GM12878 (cell line): ENCODE results near the gene CGB2. TPM values are rescaled to one million over a fixed set of nuclear protein-coding genes. Genes with fewer than 3 reads are reported as not detected.

Source experiments
- ASH2L ChIP-seq: fragments of 300-600, 200-600 bp; sonication (generic); IDR thresholded peaks from 2 replicates; pipeline ENCODE4 v1.6.1; 2017; ENCODE audit warnings: low read depth, mild to moderate bottlenecking, borderline replicate concordance
- CREB1 ChIP-seq: IDR thresholded peaks from 2 replicates; pipeline ENCODE4 v1.6.1; 2012; ENCODE audit warnings: low read depth, mild to moderate bottlenecking, inconsistent platforms
- EGR1 ChIP-seq, 2 experiments: IDR thresholded peaks; 1 replicate in 1 of 2; 2 replicates in 1 of 2; pipeline ENCODE4 v1.6.1; 2011 to 2012; ENCODE audit warnings: low read depth in 2 of 2, low read length in 2 of 2, borderline replicate concordance in 1 of 2, mild to moderate bottlenecking in 1 of 2, moderate library complexity in 1 of 2
- GATAD2B ChIP-seq: fragments of 450-650 bp; conservative IDR thresholded peaks from 2 replicates; pipeline ENCODE4 v1.6.1; 2017; ENCODE audit warnings: low read depth, mild to moderate bottlenecking, moderate library complexity
- HDAC2 ChIP-seq: fragments of 200-600 bp; sonication (generic); IDR thresholded peaks from 2 replicates; pipeline ENCODE4 v1.6.1; 2017
- IKZF1 ChIP-seq: fragments of 450-650 bp; conservative IDR thresholded peaks from 2 replicates; pipeline ENCODE4 v1.6.1; 2017; ENCODE audit warnings: antibody characterized with exemption, mild to moderate bottlenecking
- MEF2A ChIP-seq: IDR thresholded peaks from 2 replicates; pipeline ENCODE4 v1.6.1; 2011; ENCODE audit warnings: low read depth, mild to moderate bottlenecking, low read length, moderate library complexity; ENCODE audit not compliant: insufficient read depth
- MTA2 ChIP-seq: fragments of 450-650 bp; IDR thresholded peaks from 2 replicates; pipeline ENCODE4 v1.6.1; 2016; ENCODE audit warnings: low read depth, mild to moderate bottlenecking, moderate library complexity
- MYB ChIP-seq: fragments of 150-350 bp; IDR thresholded peaks from 2 replicates; pipeline ENCODE4 v1.6.1; 2014; ENCODE audit warnings: mild to moderate bottlenecking, low read depth, low read length, borderline replicate concordance
- POLR2AphosphoS5 ChIP-seq: IDR thresholded peaks from 2 replicates; pipeline ENCODE4 v1.6.1; 2011; ENCODE audit warnings: mild to moderate bottlenecking, low read length, inconsistent platforms
- POU2F2 ChIP-seq: IDR thresholded peaks from 3 replicates; pipeline ENCODE4 v1.6.1; 2011; ENCODE audit warnings: low read depth, mild to moderate bottlenecking, low read length, borderline replicate concordance
- SPI1 ChIP-seq: IDR thresholded peaks from 2 replicates; pipeline ENCODE4 v1.6.1; 2011; ENCODE audit warnings: low read depth, mild to moderate bottlenecking, low read length, moderate library complexity, borderline replicate concordance; ENCODE audit not compliant: insufficient read depth
- SRF ChIP-seq, 2 experiments: IDR thresholded peaks; 2 replicates each; pipeline ENCODE4 v1.6.1; 2011; ENCODE audit warnings: low read depth in 2 of 2, low read length in 2 of 2, mild to moderate bottlenecking in 1 of 2, moderate library complexity in 1 of 2
- STAT1 ChIP-seq: fragments of 450-650 bp; conservative IDR thresholded peaks from 2 replicates; pipeline ENCODE4 v1.6.1; 2014; ENCODE audit warnings: antibody characterized with exemption, mild to moderate bottlenecking
- TARDBP ChIP-seq: IDR thresholded peaks from 2 replicates; pipeline ENCODE4 v1.6.1; 2016; ENCODE audit warnings: borderline replicate concordance
- YBX1 ChIP-seq: fragments of 450-650 bp; IDR thresholded peaks from 2 replicates; pipeline ENCODE4 v1.6.1; 2016; ENCODE audit warnings: antibody characterized with exemption
- ZNF274 ChIP-seq: IDR thresholded peaks from one replicate; pipeline ENCODE4 v1.8.0; 2011; ENCODE audit not compliant: insufficient read length, insufficient read depth
- ZNF384 ChIP-seq: IDR thresholded peaks from 2 replicates; pipeline ENCODE4 v1.6.1; 2012; ENCODE audit warnings: low read depth, mild to moderate bottlenecking, low read length, improper control_type of control experiment, borderline replicate concordance
- polyA plus RNA-seq, 11 experiments: library from polyadenylated mRNA; depleted of rRNA in 4 of 11; unstranded in 6 of 11; stranded (reverse) in 5 of 11; fragments of >200 nt; fragmentation: Nextera tagmentation in 4 of 11; fragmentation: Illumina TruSeq in 1 of 11; extraction: Ambion mirVana in 4 of 11; extraction: Trizol in 1 of 11; gene quantifications; 1 replicate in 1 of 11; 2 replicates in 10 of 11; pipeline versions ENCODE4 v1.2.1 to v1.2.3, GENCODE V29; 2011 to 2016; ENCODE audit warnings: inconsistent platforms in 2 of 11, missing spikeins in 2 of 11, low read depth in 1 of 11
- total RNA-seq, 4 experiments: library from RNA; depleted of rRNA in 3 of 4; stranded (reverse); fragments of >200 nt in 3 of 4; fragmentation: Illumina TruSeq in 1 of 4; extraction: Trizol in 1 of 4; gene quantifications; 2 replicates each; pipeline versions ENCODE4 v1.2.1 to v1.2.3, GENCODE V29; 2013 to 2021
- TF ChIP-seq, protein P1 (sequence below): fragments of 450-650 bp; IDR thresholded peaks from 2 replicates; pipeline ENCODE4 v1.6.1; 2017; ENCODE audit warnings: borderline replicate concordance
- TF ChIP-seq, protein P2 (sequence below): fragments of 450-650 bp; IDR thresholded peaks from 2 replicates; pipeline ENCODE4 v1.6.1; 2018; ENCODE audit warnings: mild to moderate bottlenecking, low read depth, moderate library complexity; ENCODE audit not compliant: partially characterized antibody
- TF ChIP-seq, protein P3 (sequence below): fragments of 450-650 bp; formaldehyde crosslinking; IDR thresholded peaks from 2 replicates; pipeline ENCODE4 v1.4.0; 2022; ENCODE audit warnings: mild to moderate bottlenecking, moderate library complexity
- TF ChIP-seq, protein P4 (sequence below): IDR thresholded peaks from 2 replicates; pipeline ENCODE4 v1.6.1; 2011; ENCODE audit warnings: low read depth, mild to moderate bottlenecking, low read length, moderate library complexity, borderline replicate concordance; ENCODE audit errors: extremely low read depth

Gene CGB2
- total and polyA plus RNA-seq, 10 of the 15 experiments (the other 5 are each of a cell fraction or from before 2014, with no cell fraction given) = 0.20 to 0.37 TPM; not detected in 8

DNA sequence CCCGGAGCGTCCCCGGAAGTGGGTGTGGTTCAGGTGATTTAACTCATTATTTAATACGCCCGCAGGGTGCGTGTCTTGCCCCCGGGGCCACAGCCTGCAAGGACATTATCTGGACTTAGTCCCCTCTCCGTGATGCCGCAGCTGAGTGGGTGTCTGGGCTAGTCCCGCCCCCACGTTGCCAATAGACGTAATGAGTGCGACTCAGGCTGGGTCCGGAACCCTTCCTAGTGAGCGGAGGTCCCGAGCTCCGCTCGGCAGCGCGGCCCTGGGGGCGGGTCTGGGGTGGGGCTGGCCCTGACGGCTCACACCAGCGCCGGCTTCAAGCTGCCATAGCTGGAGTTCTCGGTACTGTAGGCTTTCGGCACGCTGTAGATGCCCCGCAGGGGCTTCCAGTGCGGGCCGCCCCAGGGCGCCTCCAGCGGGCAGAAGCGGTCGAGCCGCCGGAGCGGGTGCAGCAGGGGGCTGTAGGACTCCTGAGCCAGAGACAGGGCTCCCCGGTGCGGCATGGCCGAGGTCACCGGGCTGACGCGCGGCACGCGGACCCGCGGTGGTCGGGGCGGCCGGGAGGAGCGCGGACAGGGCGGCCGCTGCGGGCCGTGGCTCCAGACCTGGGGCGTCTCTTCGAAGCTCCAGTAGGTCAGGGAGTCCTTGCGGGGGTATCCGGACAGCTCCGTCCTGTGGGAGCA, 13.9 kb upstream of the CGB2 start (continued):
- no peak for TF ChIP-seq POU2F2
- TF ChIP-seq CREB1 = peak; percentile 76
- TF ChIP-seq, protein P1, sequence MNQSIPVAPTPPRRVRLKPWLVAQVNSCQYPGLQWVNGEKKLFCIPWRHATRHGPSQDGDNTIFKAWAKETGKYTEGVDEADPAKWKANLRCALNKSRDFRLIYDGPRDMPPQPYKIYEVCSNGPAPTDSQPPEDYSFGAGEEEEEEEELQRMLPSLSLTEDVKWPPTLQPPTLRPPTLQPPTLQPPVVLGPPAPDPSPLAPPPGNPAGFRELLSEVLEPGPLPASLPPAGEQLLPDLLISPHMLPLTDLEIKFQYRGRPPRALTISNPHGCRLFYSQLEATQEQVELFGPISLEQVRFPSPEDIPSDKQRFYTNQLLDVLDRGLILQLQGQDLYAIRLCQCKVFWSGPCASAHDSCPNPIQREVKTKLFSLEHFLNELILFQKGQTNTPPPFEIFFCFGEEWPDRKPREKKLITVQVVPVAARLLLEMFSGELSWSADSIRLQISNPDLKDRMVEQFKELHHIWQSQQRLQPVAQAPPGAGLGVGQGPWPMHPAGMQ = no peak
- no peak for TF ChIP-seq MTA2
- TF ChIP-seq ASH2L = no peak
- TF ChIP-seq SPI1 = no peak
- TF ChIP-seq HDAC2 = no peak
- no peak for TF ChIP-seq ZNF384
- no peak for TF ChIP-seq SRF (IDR thresholded peaks at IDR 0.05; ENCODE audit: low read depth in 2 of 2, low read length in 2 of 2)
- TF ChIP-seq IKZF1 = 0 out of 2 replicates have a peak, but pooled peaks have one; percentile 50
- TF ChIP-seq GATAD2B = peak; percentile 53; the same call in 1 of the 2 replicates
- no peak for TF ChIP-seq MEF2A
- TF ChIP-seq ZNF274 = no peak
- TF ChIP-seq POLR2AphosphoS5 = no peak
- TF ChIP-seq, protein P2, sequence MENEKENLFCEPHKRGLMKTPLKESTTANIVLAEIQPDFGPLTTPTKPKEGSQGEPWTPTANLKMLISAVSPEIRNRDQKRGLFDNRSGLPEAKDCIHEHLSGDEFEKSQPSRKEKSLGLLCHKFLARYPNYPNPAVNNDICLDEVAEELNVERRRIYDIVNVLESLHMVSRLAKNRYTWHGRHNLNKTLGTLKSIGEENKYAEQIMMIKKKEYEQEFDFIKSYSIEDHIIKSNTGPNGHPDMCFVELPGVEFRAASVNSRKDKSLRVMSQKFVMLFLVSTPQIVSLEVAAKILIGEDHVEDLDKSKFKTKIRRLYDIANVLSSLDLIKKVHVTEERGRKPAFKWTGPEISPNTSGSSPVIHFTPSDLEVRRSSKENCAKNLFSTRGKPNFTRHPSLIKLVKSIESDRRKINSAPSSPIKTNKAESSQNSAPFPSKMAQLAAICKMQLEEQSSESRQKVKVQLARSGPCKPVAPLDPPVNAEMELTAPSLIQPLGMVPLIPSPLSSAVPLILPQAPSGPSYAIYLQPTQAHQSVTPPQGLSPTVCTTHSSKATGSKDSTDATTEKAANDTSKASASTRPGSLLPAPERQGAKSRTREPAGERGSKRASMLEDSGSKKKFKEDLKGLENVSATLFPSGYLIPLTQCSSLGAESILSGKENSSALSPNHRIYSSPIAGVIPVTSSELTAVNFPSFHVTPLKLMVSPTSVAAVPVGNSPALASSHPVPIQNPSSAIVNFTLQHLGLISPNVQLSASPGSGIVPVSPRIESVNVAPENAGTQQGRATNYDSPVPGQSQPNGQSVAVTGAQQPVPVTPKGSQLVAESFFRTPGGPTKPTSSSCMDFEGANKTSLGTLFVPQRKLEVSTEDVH = no peak
- TF ChIP-seq, protein P3, sequence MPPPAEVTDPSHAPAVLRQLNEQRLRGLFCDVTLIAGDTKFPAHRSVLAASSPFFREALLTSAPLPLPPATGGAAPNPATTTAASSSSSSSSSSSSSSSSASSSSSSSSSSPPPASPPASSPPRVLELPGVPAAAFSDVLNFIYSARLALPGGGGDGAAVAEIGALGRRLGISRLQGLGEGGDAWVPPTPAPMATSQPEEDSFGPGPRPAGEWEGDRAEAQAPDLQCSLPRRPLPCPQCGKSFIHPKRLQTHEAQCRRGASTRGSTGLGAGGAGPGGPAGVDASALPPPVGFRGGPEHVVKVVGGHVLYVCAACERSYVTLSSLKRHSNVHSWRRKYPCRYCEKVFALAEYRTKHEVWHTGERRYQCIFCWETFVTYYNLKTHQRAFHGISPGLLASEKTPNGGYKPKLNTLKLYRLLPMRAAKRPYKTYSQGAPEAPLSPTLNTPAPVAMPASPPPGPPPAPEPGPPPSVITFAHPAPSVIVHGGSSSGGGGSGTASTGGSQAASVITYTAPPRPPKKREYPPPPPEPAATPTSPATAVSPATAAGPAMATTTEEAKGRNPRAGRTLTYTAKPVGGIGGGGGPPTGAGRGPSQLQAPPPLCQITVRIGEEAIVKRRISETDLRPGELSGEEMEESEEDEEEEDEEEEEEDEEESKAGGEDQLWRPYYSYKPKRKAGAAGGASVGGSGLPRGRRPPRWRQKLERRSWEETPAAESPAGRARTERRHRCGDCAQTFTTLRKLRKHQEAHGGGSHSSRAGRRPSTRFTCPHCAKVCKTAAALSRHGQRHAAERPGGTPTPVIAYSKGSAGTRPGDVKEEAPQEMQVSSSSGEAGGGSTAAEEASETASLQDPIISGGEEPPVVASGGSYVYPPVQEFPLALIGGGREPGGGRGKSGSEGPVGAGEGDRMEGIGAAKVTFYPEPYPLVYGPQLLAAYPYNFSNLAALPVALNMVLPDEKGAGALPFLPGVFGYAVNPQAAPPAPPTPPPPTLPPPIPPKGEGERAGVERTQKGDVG = no peak
- no peak for TF ChIP-seq YBX1
- peak; percentile 67; the same call in 1 of the 2 replicates for TF ChIP-seq TARDBP
- no peak for TF ChIP-seq MYB
- TF ChIP-seq, protein P4, sequence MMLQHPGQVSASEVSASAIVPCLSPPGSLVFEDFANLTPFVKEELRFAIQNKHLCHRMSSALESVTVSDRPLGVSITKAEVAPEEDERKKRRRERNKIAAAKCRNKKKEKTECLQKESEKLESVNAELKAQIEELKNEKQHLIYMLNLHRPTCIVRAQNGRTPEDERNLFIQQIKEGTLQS = no peak
- TF ChIP-seq STAT1 = no peak
- peak in 1 of 2 experiments; percentile 62; a peak in 1 of 3 replicates for TF ChIP-seq EGR1 (IDR thresholded peaks at IDR 0.05; ENCODE audit: borderline replicate concordance in 1 of 2, low read depth in 2 of 2, low read length in 2 of 2)
